OCI-LY1 (cell line): Measurements from ENCODE around the gene TAF6.

Source experiments
- H2AFZ ChIP-seq: fragments of 200-600 bp; sonication (generic), shearing (Covaris generic); 2 replicates; pipeline ENCODE4 v1.6.0; 2014; ENCODE audit warnings: antibody characterized with exemption, mild to moderate bottlenecking, low read length
- H3F3A ChIP-seq: fragments of 200-600 bp; sonication (generic), shearing (Covaris generic); 2 replicates; pipeline ENCODE4 v1.6.0; 2014; ENCODE audit warnings: mild to moderate bottlenecking, antibody characterized with exemption, low read length, moderate library complexity; ENCODE audit not compliant: insufficient read depth
- H3K27ac ChIP-seq: fragments of 200-600 bp; sonication (generic); 2 replicates; pipeline ENCODE4 v1.5.1; 2014; ENCODE audit warnings: low read length, mixed run types, mild to moderate bottlenecking, low read depth; ENCODE audit not compliant: poor library complexity, severe bottlenecking
- H3K27me3 ChIP-seq: fragments of 200-600 bp; sonication (generic); 2 replicates; pipeline ENCODE4 v1.6.0; 2014; ENCODE audit warnings: antibody characterized with exemption, mild to moderate bottlenecking, low read length, moderate library complexity; ENCODE audit not compliant: insufficient read depth
- H3K36me3 ChIP-seq: fragments of 200-600 bp; sonication (generic); 2 replicates; pipeline ENCODE4 v1.6.1; 2014; ENCODE audit warnings: mild to moderate bottlenecking, antibody characterized with exemption, low read length, moderate library complexity, mixed read lengths; ENCODE audit not compliant: insufficient read depth
- H3K4me1 ChIP-seq: fragments of 200-600 bp; sonication (generic); 2 replicates; pipeline ENCODE4 v1.5.1; 2014; ENCODE audit warnings: mild to moderate bottlenecking, low read length, moderate library complexity; ENCODE audit not compliant: insufficient read depth, severe bottlenecking
- H3K4me2 ChIP-seq: fragments of 200-600 bp; sonication (generic), shearing (Covaris generic); 2 replicates; pipeline ENCODE4 v1.6.1; 2014; ENCODE audit warnings: low read length
- H3K4me3 ChIP-seq: fragments of 200-600 bp; sonication (generic); 2 replicates; pipeline ENCODE4 v1.5.1; 2014; ENCODE audit warnings: low read length, low read depth, mild to moderate bottlenecking, mixed read lengths; ENCODE audit not compliant: poor library complexity, severe bottlenecking
- H3K79me2 ChIP-seq: fragments of 200-600 bp; shearing (Covaris generic); 2 replicates; pipeline ENCODE4 v1.6.1; 2016; ENCODE audit warnings: mixed run types, low read length, mixed read lengths; ENCODE audit not compliant: insufficient read depth
- H3K9ac ChIP-seq: fragments of 200-600 bp; sonication (generic), shearing (Covaris generic); 2 replicates; pipeline ENCODE4 v1.6.1; 2014; ENCODE audit warnings: mild to moderate bottlenecking, low read length, mixed read lengths
- H3K9me2 ChIP-seq: fragments of 200-600 bp; sonication (generic), shearing (Covaris generic); 2 replicates; pipeline ENCODE4 v1.6.1; 2014; ENCODE audit warnings: low read depth, mild to moderate bottlenecking, low read length, mixed read lengths
- H3K9me3 ChIP-seq: fragments of 200-600 bp; shearing (Covaris generic); 2 replicates; pipeline ENCODE4 v1.6.1; 2014; ENCODE audit warnings: low read length, mixed read lengths
- H4K20me1 ChIP-seq: fragments of 200-600 bp; sonication (generic), shearing (Covaris generic); 2 replicates; pipeline ENCODE4 v1.6.0; 2016; ENCODE audit warnings: mild to moderate bottlenecking, low read length; ENCODE audit not compliant: insufficient read depth
- EZH2 ChIP-seq: fragments of 200-600 bp; sonication (generic), shearing (Covaris generic); IDR thresholded peaks from 2 replicates; pipeline ENCODE4 v1.8.0; 2017; ENCODE audit warnings: borderline replicate concordance, mixed run types, mild to moderate bottlenecking, antibody characterized with exemption, low read length, moderate library complexity, mixed read lengths
- TF ChIP-seq, protein P1 (sequence below): fragments of 200-600 bp; sonication (generic), shearing (Covaris generic); IDR thresholded peaks from 2 replicates; pipeline ENCODE4 v1.5.1; 2017; ENCODE audit warnings: mild to moderate bottlenecking, antibody characterized with exemption, low read length, moderate library complexity, mixed read lengths

TAF6 gene

GRCh38 chr7:100071018-100071723, 48.0 kb downstream of the TAF6 start:
- no peaks in the 10 kb centered on the region for H3K79me2 ChIP-seq
- TF ChIP-seq, protein P1, sequence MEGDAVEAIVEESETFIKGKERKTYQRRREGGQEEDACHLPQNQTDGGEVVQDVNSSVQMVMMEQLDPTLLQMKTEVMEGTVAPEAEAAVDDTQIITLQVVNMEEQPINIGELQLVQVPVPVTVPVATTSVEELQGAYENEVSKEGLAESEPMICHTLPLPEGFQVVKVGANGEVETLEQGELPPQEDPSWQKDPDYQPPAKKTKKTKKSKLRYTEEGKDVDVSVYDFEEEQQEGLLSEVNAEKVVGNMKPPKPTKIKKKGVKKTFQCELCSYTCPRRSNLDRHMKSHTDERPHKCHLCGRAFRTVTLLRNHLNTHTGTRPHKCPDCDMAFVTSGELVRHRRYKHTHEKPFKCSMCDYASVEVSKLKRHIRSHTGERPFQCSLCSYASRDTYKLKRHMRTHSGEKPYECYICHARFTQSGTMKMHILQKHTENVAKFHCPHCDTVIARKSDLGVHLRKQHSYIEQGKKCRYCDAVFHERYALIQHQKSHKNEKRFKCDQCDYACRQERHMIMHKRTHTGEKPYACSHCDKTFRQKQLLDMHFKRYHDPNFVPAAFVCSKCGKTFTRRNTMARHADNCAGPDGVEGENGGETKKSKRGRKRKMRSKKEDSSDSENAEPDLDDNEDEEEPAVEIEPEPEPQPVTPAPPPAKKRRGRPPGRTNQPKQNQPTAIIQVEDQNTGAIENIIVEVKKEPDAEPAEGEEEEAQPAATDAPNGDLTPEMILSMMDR: no peak
- no peak for TF ChIP-seq EZH2

GRCh38 chr7:100069991-100070390, 49.2 kb downstream of the TAF6 start:
- Histone ChIP-seq H3K27ac (no peak overlapping the region), H3K79me2 (no peaks in the 10 kb centered on the region), H3K9ac (no peak overlapping the region), H3K4me3 (no peak overlapping the region), H3K9me2 (no peaks in the 10 kb centered on the region), H3K4me1 (no peaks in the 10 kb centered on the region), H3K36me3 (peaks cover 84% of the 10 kb centered on the region), H2AFZ (no peak overlapping the region), H3F3A (no peaks in the 10 kb centered on the region), H3K4me2 (no peak overlapping the region), H3K27me3 (no peaks in the 10 kb centered on the region), H3K9me3 (peaks cover 36% of the 10 kb centered on the region), H4K20me1 (no peaks in the 10 kb centered on the region)
- no peak for TF ChIP-seq EZH2
- TF ChIP-seq, protein P1: no peak

More at GRCh38 chr7:100071018-100071723, 48.0 kb downstream of the TAF6 start:
- Histone ChIP-seq H3K27ac (no peak overlapping the region), H3K4me3 (no peak overlapping the region), H3K9me2 (no peaks in the 10 kb centered on the region), H3K27me3 (no peaks in the 10 kb centered on the region), H3K36me3 (peaks cover 85% of the 10 kb centered on the region), H4K20me1 (no peaks in the 10 kb centered on the region), H3K9ac (no peak overlapping the region), H3K4me1 (no peaks in the 10 kb centered on the region), H2AFZ (no peak overlapping the region), H3F3A (no peaks in the 10 kb centered on the region), H3K9me3 (peaks cover 36% of the 10 kb centered on the region), H3K4me2 (no peak overlapping the region)

DNA sequence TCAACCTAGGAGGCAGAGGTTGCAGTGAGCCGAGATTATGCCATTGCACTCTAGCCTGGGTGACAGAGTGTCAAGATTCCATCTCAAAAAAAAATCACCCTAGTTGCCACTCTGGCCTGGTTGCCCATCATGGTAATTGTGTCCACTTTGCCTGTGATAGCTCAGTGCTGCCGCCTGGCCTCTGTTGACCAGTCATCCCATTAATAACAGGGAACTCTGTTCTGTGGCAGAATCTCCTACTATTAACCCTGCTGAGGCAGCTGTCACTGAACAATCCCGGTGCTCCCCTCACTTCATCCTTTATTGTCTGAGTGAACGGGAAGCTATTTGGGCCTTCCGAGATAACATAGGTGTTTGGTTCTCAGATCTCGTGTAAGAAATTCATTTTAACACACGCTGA, 52.2 kb downstream of the TAF6 start:
- no peak overlapping the region for H3K9ac ChIP-seq
- TF ChIP-seq, protein P1: no peak
- TF ChIP-seq EZH2: no peak
- H3K79me2 ChIP-seq: no peaks in the 10 kb centered on the region
- H2AFZ ChIP-seq: no peak overlapping the region
- no peaks in the 10 kb centered on the region for H3K9me2 ChIP-seq
- no peaks in the 10 kb centered on the region for H3F3A ChIP-seq
- H3K27ac ChIP-seq: no peak overlapping the region
- H3K27me3 ChIP-seq: no peaks in the 10 kb centered on the region
- peaks cover 75% of the 10 kb centered on the region for H3K36me3 ChIP-seq
- H3K9me3 ChIP-seq: peaks cover 24% of the 10 kb centered on the region
- H4K20me1 ChIP-seq: no peaks in the 10 kb centered on the region
- H3K4me1 ChIP-seq: no peaks in the 10 kb centered on the region
- no peak overlapping the region for H3K4me3 ChIP-seq
- no peak overlapping the region for H3K4me2 ChIP-seq
